HG02973 (cell line): ENCODE results near the gene QSOX2.

ENCODE experiments used
- ATAC-seq: cut with Tn5 transposase; IDR thresholded peaks from one replicate; pipeline ENCODE4 v1.9.1; 2021; ENCODE audit warnings: moderate library complexity; ENCODE audit not compliant: unreplicated experiment

The QSOX2 gene

GRCh38 chr9:136193127-136193890, 52.3 kb downstream of the QSOX2 start:
- no peak for ATAC-seq

GRCh38 chr9:136192289-136193126, 53.1 kb downstream of the QSOX2 start:
- no peak for ATAC-seq

DNA sequence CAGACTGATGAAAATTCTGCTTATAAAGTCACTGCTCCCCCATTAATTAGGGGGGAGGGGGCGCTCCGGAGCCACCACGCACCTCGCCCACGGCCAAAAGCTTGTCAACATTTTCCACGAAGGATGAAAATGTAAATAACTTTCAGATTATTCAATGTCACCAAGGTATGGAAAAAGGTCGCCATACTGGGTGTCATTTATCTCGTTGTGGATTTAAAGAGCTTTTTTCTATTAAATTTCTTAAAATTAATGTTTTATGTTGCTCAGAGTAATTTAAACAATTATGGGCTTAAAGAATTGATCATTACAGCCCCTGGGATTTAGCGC, 53.7 kb downstream of the QSOX2 start:
- ATAC-seq = no peak

DNA sequence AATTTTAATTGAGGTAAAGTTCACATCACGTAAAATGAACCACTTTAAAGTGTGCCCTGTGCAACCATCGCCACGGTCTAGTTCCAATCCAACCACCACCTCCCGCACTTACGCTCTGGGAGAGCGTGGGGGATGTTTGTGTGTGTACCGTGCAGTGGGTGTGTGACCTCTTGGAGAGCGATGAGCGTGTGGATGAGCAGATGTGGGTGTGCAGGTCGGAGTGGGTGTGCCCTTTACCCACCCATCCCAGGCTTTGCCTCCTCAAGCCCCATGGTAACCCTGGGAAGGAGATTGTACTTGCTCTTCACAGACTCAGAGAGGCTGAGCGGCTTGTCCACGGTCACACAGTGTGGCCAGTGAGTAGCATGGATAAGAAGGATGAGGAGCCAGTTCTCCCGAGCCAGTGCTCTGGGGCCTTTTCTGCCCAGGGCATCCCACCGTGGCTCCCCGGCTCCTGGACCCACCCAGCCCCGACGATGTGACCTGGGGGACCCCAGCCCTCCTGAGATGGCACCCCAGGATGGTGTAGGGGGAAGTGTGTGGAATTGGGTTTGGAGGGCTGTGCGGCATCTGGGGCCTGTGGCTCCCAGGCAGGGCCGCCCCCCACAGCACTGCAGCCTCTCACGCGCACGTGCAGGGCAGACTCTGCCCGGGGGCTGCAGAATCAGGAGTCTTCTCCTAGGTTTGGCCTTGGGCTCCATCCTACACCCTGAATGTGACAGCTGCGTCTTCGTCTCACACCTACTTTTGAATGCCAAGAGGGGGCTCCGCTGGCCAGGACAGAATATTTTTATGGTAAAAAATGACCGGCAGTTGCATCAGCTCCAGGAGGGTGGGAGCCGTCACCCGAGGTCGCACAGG, 54.3 kb downstream of the QSOX2 start:
- no peak for ATAC-seq

GRCh38 chr9:136190656-136191055, 55.0 kb downstream of the QSOX2 start:
- no peak for ATAC-seq

DNA sequence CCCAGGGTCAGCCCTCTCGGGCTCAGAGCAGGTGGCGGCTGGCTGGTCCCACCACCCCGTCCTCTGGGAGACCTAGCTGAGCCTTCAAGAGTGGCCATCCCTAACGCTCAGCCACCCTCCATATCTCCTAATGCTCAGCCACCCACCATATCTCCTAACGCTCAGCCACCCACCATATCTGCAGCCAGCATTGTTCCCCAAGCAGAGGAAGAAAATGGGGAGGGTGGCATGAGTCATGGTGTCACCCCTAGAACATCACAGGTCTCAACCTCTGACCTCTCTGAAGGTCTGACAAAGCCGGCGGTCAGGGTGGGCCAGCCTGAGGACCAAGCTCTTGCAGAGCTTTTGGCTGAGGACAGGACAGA, 55.4 kb downstream of the QSOX2 start:
- no peak for ATAC-seq

DNA sequence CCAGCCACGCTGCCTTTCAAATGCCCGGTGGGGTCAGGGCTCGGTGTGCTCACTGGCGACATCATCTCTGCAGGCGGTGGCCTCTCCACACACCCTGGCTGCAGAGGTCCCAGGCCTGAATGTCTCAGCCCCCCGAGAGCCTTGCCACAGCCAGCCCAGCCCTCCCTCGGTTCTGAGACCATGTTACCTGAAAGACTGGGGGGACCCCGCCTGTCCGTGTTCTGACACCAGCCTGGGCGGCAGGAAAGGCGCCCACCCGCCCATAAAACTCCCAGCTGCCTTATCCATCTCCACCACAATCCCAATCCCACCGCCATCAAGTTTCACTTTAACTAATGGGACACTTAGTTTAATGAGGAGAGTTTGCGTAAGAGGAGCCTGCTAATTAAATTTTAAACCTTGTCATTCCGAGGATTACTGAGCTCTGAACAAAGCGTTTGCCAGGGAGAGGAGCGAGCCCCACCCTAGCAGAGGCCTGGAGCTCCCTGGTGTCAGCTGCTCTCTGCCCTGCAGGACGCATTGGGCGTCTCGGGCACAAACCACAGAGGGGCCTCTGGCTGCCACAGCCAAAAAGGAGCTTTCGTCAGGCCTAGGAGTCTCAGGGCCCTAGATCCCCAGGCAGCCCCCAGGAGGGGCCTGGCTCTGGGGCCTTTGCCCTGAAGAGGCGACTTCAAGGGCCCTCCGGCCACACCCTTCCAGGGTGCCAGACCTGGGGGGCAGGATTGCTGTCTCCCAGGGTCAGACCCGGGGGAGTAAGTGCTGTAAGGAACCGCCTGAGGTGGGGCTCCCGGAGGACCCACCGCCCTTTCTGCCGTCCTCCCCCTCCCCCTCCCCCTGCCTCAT, 56.0 kb downstream of the QSOX2 start:
- no peak for ATAC-seq

GRCh38 chr9:136187683-136188586, 57.7 kb downstream of the QSOX2 start:
- no peak for ATAC-seq

GRCh38 chr9:136187197-136187596, 58.4 kb downstream of the QSOX2 start:
- ATAC-seq = no peak

DNA sequence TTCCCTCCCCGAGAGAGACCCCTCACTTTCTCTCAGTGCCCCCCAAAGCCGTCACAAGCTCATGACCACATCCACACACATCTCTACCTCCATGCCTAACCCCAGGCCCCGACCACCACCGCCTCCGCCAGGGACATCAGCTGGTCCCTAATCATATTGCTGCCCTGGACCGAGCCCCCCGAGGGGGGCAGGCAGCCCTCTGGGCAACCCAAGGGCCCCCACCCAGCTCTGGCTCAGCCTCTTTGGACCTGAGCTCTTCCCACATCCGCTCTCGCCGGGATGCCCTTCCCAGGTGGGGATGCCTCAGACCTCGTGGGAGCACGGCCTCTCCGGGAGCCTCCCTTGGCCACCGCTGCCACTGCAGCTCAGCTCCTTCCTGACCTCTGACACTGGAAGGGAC, 59.2 kb downstream of the QSOX2 start:
- ATAC-seq = no peak

- no peak for ATAC-seq
Observed at GRCh38 chr9:136185596-136186366, 59.8 kb downstream of the QSOX2 start.

DNA sequence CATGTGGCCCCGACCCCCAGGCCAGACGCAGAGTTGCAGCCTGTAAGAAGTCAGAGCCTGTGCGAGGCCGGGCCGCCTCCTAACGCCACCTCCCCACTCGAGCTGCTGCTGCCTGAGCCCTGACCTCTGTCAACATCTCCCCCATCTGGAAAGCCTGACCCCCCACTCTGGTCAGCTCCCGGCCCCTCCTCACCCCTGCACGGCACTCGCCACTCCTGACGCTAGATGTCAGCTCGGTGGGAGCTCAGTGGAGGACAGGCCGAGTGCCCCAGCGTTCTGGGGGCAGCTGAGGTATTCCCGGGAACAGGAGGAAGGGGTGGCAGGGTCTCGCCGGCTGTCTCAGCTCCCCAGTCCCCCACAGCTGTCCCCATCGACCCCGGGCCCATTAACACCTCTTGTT, 60.5 kb downstream of the QSOX2 start:
- no peak for ATAC-seq

GRCh38 chr9:136182850-136183422, 62.7 kb downstream of the QSOX2 start:
- ATAC-seq = no peak

GRCh38 chr9:136182420-136182787, 63.2 kb downstream of the QSOX2 start:
- ATAC-seq = no peak

DNA sequence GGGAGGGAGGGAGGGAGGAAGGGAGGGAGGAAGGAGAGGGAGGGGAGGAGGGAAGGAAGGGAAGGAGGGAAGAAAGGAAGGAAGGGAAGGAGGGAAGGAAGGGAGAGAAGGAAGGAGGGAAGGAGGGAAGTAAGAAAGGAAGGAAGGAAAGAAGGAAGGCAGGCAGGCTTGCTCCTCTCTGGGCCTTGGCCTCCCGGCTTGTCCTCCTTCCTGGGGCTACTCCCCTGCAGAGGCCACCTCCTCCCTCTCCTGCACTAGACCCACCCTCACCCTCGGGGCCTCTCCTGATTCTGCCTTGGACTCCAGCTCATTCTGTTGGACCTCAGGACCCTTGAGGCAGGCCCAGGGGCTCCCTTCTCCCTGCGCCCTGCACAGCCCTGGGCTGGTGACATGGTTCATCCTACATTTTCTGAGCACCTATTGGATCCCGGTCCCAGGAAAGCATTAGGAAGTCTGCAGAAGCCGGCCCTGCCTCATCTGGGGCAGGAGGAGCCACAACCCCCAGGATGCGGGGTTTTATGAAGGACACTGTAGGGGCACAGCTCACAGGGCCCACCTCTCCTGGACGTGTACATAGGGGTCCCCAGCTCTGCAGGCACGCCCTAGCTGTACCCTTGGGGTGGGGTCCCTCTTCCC, 63.7 kb downstream of the QSOX2 start:
- no peak for ATAC-seq

DNA sequence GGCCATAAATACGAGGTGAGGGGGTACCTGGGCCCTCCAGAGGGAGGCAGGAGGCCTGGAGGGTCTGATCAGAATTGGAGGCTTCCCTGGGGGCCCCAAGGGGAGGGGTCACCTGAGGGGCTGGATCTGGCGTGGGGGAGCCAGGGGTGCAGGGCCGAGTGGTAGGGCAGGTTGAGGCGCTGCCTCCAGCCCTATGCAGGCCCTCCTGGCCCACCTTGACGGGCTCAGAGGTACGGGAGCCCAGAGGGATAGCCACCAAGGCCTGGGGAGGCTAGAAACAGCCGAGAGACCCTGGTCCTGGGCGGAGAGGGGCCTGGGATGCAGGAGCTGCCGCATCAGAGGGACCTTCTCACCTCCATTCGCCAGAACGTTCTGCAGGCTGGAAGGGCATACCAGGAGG, 65.0 kb downstream of the QSOX2 start:
- ATAC-seq = no peak

GRCh38 chr9:136179761-136180160, 65.9 kb downstream of the QSOX2 start:
- ATAC-seq = no peak

GRCh38 chr9:136179101-136179616, 66.5 kb downstream of the QSOX2 start:
- no peak for ATAC-seq
